ENCODE data around the gene CGA.

CGA gene

GRCh38 chr6:87082160-87082721 lies 12.7 kb downstream of the CGA start:
- no peak for ATAC-seq

- peak in 1 of 2 donors; percentile 66 for ATAC-seq
These were observed 15.8 kb downstream of the CGA start for GRCh38 chr6:87078983-87079616.

DNA sequence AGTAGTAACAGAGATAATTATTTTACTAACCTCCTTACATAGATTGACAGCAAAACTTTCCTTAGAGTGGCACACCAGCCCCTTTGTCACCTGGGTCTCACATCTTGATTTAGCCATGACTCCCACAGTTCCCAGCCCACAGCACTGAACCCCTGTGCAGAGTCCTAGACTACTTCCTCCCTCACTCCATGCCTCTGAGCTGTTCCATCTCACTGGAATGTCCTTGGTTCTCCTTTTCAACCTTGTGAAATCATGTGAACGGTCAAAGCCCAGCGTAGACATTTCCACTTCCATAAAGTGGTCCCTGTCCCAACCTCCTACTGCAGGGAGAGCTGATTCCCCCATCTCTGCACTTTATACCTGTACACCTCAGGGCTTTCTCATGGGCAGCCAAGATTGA lies 19.7 kb downstream of the CGA start:
- no peak for ATAC-seq

DNA sequence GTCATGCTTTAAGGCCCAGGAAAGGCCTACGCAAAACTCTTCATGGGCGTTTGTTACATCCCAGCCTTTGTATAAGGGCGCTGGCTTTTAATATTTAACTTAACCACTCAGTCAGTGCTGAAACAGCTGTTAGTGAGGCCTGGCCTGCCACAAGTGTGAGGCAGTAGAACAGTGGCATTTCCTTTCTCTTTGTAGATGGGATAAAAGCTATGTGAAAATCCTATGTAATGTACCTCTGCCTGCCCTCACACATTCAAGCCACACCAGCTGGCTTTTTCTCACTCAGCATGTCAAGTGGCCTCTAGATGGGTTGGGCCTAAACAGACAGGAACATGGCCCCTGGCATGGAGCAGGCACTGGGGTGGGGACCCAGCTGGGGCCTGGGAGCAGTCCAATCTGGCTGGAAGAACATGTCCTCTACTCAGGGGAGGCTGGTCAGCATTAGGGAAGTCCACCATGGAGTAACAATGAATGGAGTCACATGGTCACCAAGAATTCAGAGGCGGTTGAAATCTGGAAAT lies 20.7 kb downstream of the CGA start:
- no peak for ATAC-seq

GRCh38 chr6:87071683-87072082 lies 23.2 kb downstream of the CGA start:
- no peak for ATAC-seq

DNA sequence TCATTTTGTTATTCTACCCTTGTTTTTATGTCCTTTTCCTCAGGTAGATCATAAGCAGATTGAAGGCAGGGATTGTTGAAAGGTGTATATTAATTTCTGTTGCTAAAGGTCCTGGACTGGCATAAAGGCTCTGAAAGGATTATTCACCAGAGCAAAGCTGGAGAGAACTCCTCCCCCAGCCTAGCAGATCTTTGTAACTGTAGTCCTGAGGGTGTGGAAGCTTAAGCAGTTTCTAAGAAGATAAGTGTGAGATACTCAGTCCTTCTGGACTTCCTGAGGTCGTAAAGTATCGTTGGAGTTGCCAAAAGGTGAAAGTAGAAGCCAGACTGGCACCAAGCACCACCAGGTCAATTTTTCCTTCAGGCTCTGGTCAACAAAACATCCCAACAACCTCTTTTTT lies 24.2 kb downstream of the CGA start:
- ATAC-seq, result no peak

DNA sequence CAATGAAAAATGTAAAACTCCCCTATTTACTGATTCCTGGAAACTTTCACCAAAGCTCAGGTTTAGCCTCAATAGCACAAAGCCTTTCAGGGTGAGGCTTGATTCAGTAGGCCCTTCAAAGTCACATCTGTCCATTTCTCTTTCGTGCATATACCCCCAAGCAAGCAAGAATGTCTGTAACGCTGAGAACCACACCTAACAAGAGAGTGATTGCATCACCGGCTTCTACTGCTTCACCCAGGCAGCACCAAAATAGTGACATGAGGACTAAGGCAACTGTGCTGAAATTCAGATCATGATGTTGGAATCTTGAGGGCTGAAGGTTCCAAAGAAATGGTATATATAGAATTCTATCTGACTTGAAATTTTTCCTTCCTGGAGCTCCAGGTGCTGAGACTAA lies 26.1 kb downstream of the CGA start:
- no peak for ATAC-seq

DNA sequence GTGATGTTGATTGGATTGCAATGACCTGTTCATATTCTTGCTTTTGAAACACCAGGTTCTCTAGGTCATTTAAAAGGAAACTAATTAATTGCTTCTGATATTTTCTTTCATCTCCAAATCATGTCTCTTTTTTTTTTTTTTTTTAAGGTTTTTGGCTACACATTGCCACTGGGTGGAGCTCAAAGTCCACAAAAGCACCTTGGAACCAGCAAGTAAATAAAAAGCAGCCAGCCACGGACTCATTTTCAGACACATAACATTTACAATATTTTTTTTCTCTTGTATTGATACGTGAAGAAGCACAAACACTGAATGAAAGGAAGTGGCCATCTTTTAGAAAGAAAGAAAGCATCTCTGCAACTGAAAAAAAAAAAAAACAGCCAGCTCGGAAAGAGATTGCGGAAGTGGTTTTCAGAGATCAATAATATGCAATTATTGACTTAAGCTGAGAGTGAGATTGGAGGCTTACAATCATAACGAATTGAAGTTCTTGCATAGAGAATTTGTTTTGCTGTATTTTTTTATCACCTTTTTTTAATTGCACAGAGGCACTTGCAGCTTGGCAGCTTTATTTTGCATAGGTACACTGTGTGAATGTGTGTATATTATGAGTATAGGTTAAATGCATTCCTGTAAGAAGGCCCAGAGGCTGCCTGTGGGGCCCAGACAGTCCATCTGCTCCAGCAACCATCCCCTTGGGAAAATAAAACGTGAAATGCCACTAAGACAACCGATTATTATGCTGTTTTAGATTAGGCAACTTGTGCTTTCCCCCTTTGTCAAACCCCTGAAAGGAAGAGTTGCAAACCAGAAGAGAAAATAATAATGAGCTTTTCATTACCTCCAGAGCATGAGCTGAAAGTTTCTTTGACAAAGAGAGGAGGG lies 28.2 kb downstream of the CGA start:
- ATAC-seq, result no peak

GRCh38 chr6:87065117-87065516 lies 29.8 kb downstream of the CGA start:
- no peak for ATAC-seq

DNA sequence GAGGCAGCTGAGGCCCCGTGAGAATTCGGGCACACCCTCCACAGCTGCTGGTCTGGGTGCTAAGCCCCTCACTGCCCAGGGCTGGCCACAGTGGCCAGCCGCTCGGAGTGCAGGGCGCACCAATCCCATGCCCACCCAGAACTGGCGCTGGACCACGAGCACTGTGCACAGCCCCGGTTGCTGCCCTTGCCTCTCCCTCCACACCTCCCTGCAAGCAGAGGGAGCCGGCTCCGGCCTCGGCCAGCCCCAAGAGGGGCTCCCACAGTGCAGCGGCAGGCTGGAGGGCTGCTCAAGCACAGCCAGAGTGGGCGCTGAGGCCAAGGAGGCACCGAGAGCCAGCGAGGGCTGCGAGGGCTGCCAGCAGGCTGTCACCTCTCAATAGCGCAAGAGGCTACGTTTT lies 35.0 kb downstream of the CGA start:
- ATAC-seq, result no peak

DNA sequence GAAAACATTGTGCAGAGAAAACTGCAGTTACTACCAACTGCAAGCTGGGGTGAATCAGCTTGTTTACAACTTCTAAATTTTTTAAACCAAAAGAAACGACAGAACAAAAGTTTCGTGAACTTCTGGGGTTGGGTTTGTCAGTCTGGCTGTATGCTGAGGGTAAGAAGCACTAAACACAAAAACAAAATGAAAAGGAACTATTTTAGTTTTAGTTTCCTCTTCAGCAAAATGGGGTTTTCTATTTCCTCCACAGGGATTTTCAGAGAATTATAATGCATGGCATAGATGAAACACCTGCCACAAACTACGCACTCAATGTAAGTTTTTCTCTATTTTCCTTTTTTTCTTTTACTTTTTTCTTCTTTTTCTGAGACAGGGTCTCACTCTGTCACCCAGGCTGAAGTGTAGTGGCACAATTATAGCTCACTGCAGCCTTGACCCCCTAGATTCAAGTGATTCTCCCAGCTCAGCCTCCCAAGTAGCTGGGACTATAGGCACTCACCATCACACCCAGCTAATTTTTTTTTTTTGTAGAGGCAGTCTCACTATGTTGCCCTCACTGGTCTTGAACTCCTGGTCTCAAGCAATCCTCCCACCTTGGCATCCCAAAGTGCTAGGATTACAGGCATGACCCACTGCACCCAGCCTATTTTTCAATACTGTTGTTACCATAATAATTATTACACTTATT lies 40.6 kb downstream of the CGA start:
- ATAC-seq, result no peak

GRCh38 chr6:87053312-87053711 lies 41.6 kb downstream of the CGA start:
- ATAC-seq, result no peak

DNA sequence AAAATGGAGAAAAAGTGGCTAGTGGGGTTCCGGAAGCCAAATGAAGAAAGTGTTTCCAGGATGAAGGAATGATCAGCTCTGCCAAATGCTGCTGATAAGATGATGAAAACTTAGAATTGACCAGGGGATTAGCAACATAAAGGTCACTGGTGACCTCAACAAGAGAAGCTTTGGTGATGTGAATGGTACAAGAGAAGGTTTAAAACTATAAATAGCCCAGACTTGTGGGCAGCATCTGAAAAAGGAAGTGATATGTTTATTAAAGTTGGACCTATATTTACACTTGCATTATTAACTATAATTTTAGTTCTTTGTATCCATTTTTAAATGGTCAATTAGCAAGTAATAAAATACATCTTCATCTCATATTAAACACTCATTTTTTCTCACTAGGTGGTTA lies 45.1 kb downstream of the CGA start:
- no peak for ATAC-seq

- no peak for ATAC-seq
These were observed 49.3 kb downstream of the CGA start for GRCh38 chr6:87045521-87046075.

DNA sequence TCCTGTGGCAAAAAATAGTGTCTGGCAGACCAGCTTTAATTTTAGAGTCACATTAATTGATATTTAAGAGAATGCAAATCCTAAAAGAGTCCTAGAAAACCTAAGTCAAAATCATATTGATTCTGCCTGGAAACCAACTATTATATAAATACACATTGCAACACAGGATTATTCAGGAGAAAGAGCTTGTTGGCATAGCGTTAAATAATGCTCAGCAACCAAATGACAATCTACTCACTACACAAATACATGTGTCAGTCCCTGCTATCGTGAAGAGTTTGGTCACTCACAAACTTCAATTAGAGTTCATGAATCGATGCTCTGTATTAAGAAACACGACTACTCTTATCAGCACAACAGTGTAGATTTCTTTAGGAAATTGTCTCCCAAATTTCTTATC lies 54.2 kb downstream of the CGA start:
- ATAC-seq, result no peak

Data from activated CD4-positive, CD25-positive, alpha-beta regulatory T cell treated with anti-CD3 and anti-CD28 coated beads, Interleukin-2, amount 50 U/mL, for 24 hours (primary cell).